GM23338 (cell line): ENCODE results near the gene GRK5. TPM values are rescaled to one million over a fixed set of nuclear protein-coding genes. Genes with fewer than 3 reads are reported as not detected.

Experiments
- ATAC-seq: fragments of 200-7000 bp; cut with Tn5 transposase; 3 replicates; pipeline ENCODE4 v1.9.1; 2020
- DNase-seq: peaks from one replicate; pipeline ENCODE4 v3.0.0-alpha.2; 2015; ENCODE audit warnings: low spot score
- H2AFZ ChIP-seq: fragments of 200-600 bp; sonication (generic); 2 replicates; pipeline ENCODE4 v1.8.0; 2016; ENCODE audit warnings: antibody characterized with exemption, mild to moderate bottlenecking, moderate library complexity
- H3F3A ChIP-seq: fragments of 200-600 bp; sonication (generic); replicated peaks from 2 replicates; pipeline ENCODE4 v1.8.0; 2017; ENCODE audit warnings: antibody characterized with exemption, mixed run types, low read depth
- H3K27ac ChIP-seq: fragments of 200-600 bp; sonication (generic); 2 replicates; pipeline ENCODE4 v1.6.1; 2016; ENCODE audit warnings: low read depth
- H3K27me3 ChIP-seq: fragments of 200-600 bp; sonication (generic); 2 replicates; pipeline ENCODE4 v1.8.0; 2016; ENCODE audit warnings: mild to moderate bottlenecking, mixed run types, moderate library complexity; ENCODE audit not compliant: insufficient read depth
- H3K36me3 ChIP-seq: fragments of 200-600 bp; sonication (generic); 2 replicates; pipeline ENCODE4 v1.8.0; 2016; ENCODE audit warnings: mild to moderate bottlenecking; ENCODE audit not compliant: insufficient read depth
- H3K4me1 ChIP-seq: fragments of 200-600 bp; sonication (generic); 2 replicates; pipeline ENCODE4 v1.8.0; 2016; ENCODE audit warnings: mild to moderate bottlenecking, moderate library complexity; ENCODE audit not compliant: insufficient read depth
- H3K4me2 ChIP-seq: fragments of 200-600 bp; sonication (generic); 2 replicates; pipeline ENCODE4 v1.7.1; 2017; ENCODE audit warnings: mixed run types
- H3K4me3 ChIP-seq: fragments of 200-600 bp; sonication (generic); 2 replicates; pipeline ENCODE4 v1.6.1; 2016; ENCODE audit warnings: mixed run types
- H3K79me2 ChIP-seq: fragments of 200-600 bp; sonication (generic); replicated peaks from 2 replicates; pipeline ENCODE4 v1.8.0; 2017; ENCODE audit warnings: mild to moderate bottlenecking; ENCODE audit not compliant: insufficient read depth
- H3K9me2 ChIP-seq: fragments of 200-600 bp; sonication (generic); 2 replicates; pipeline ENCODE4 v1.8.0; 2017; ENCODE audit not compliant: insufficient read depth
- H4K20me1 ChIP-seq: fragments of 200-600 bp; sonication (generic); replicated peaks from 2 replicates; pipeline ENCODE4 v1.8.0; 2017; ENCODE audit warnings: mild to moderate bottlenecking; ENCODE audit not compliant: insufficient read depth
- H3K27ac Mint-ChIP-seq: 2 replicates; pipeline ENCODE4 v1.8.0; 2020; ENCODE audit warnings: inconsistent platforms, mild to moderate bottlenecking, moderate library complexity, mixed read lengths
- H3K27me3 Mint-ChIP-seq: 3 replicates; pipeline ENCODE4 v1.8.0; 2022; ENCODE audit warnings: low read depth, mild to moderate bottlenecking, moderate library complexity, mixed read lengths, inconsistent platforms; ENCODE audit not compliant: insufficient read depth, poor library complexity
- H3K36me3 Mint-ChIP-seq: 3 replicates; pipeline ENCODE4 v1.8.0; 2021; ENCODE audit warnings: low read depth, mild to moderate bottlenecking, inconsistent platforms, moderate library complexity, mixed read lengths
- H3K4me1 Mint-ChIP-seq: 3 replicates; pipeline ENCODE4 v1.8.0; 2020; ENCODE audit warnings: mild to moderate bottlenecking, inconsistent platforms, mixed read lengths
- H3K4me3 Mint-ChIP-seq: 3 replicates; pipeline ENCODE4 v1.8.0; 2021; ENCODE audit warnings: moderate library complexity, mild to moderate bottlenecking, inconsistent platforms, mixed read lengths
- H3K9me3 Mint-ChIP-seq: 3 replicates; pipeline ENCODE4 v1.8.0; 2020; ENCODE audit warnings: moderate library complexity, mild to moderate bottlenecking, inconsistent platforms, mixed read lengths
- CREB1 ChIP-seq: fragments of 250-450 bp; sonication (Bioruptor Pico); IDR thresholded peaks from 2 replicates; pipeline ENCODE4 v1.5.0; 2020; ENCODE audit warnings: low read depth, mild to moderate bottlenecking, moderate library complexity
- CTCF ChIP-seq, 2 experiments: fragments of 200-600 bp in 1 of 2; sonication (generic) in 1 of 2; conservative IDR thresholded peaks; 2 replicates each; pipeline versions ENCODE4 v1.5.1 to v1.6.1; 2016 to 2017; ENCODE audit warnings: antibody characterized with exemption in 2 of 2, low read depth in 2 of 2, mild to moderate bottlenecking in 2 of 2, moderate library complexity in 1 of 2
- ETS1 ChIP-seq: IDR thresholded peaks from 2 replicates; pipeline ENCODE4 v1.6.1; 2016; ENCODE audit warnings: antibody characterized with exemption
- EZH2 ChIP-seq: fragments of 200-600 bp; sonication (generic); IDR thresholded peaks from one replicate; pipeline ENCODE4 v1.8.0; 2017; ENCODE audit warnings: antibody characterized with exemption, mild to moderate bottlenecking, low read depth; ENCODE audit not compliant: unreplicated experiment
- EZH2phosphoT487 ChIP-seq: fragments of 200-600 bp; sonication (generic); IDR thresholded peaks from one replicate; pipeline ENCODE4 v1.8.1; 2018; ENCODE audit warnings: antibody characterized with exemption; ENCODE audit not compliant: unreplicated experiment
- JUNB ChIP-seq: IDR thresholded peaks from one replicate; pipeline ENCODE4 v1.6.1; 2016; ENCODE audit warnings: antibody characterized with exemption; ENCODE audit not compliant: unreplicated experiment
- NANOG ChIP-seq: IDR thresholded peaks from 2 replicates; pipeline ENCODE4 v1.6.1; 2016; ENCODE audit warnings: antibody characterized with exemption, borderline replicate concordance
- POLR2AphosphoS5 ChIP-seq: IDR thresholded peaks from 2 replicates; pipeline ENCODE4 v1.6.1; 2016; ENCODE audit warnings: antibody characterized with exemption, low read depth
- REST ChIP-seq: IDR thresholded peaks from one replicate; pipeline ENCODE4 v1.6.1; 2018; ENCODE audit warnings: antibody characterized with exemption; ENCODE audit not compliant: unreplicated experiment
- STAT1 ChIP-seq: IDR thresholded peaks from one replicate; pipeline ENCODE4 v1.6.1; 2016; ENCODE audit warnings: antibody characterized with exemption; ENCODE audit not compliant: unreplicated experiment
- ZNF114 ChIP-seq: fragments of 250-450 bp; sonication (Bioruptor Pico); IDR thresholded peaks from 2 replicates; pipeline ENCODE4 v1.5.0; 2020; ENCODE audit warnings: mild to moderate bottlenecking, moderate library complexity
- ZNF331 ChIP-seq: fragments of 250-450 bp; sonication (Bioruptor Pico); IDR thresholded peaks from 2 replicates; pipeline ENCODE4 v1.5.0; 2020; ENCODE audit warnings: low read depth, mild to moderate bottlenecking, moderate library complexity
- polyA plus RNA-seq: library from polyadenylated mRNA; unstranded; fragments of >200 nt; fragmentation: Nextera tagmentation; extraction: Ambion mirVana; gene quantifications from 2 replicates; pipeline ENCODE4 v1.2.1, GENCODE V29; 2016
- total RNA-seq: library from RNA; depleted of rRNA; stranded (reverse); fragments of >200 nt; shearing (Covaris generic); gene quantifications from 2 replicates; pipeline ENCODE4 v1.2.3, GENCODE V29; 2014
- TF ChIP-seq, protein P1 (sequence below): fragments of 250-450 bp; sonication (Bioruptor Pico); IDR thresholded peaks from 2 replicates; pipeline ENCODE4 v1.5.0; 2020; ENCODE audit warnings: mild to moderate bottlenecking, moderate library complexity

The GRK5 gene
- total and polyA plus RNA-seq, 2 experiments from 2014 or later, result 0.53 to 2.0 TPM

GRCh38 chr10:119502209-119502608, 294.8 kb downstream of the GRK5 start:
- no peak overlapping the region for H3K4me3 Mint-ChIP-seq
- Histone ChIP-seq H4K20me1 (no peaks in the 10 kb centered on the region), H3K27me3 (no peaks in the 10 kb centered on the region), H3K36me3 (no peaks in the 10 kb centered on the region), H2AFZ (no peak overlapping the region), H3K4me3 (no peak overlapping the region), H3F3A (no peaks in the 10 kb centered on the region), H3K4me2 (no peak overlapping the region), H3K9me2 (no peaks in the 10 kb centered on the region), H3K27ac (no peak overlapping the region), H3K79me2 (no peaks in the 10 kb centered on the region), H3K4me1 (no peaks in the 10 kb centered on the region)
- peak; percentile 30; the same call in 2 of the 3 replicates for ATAC-seq
- no peak for DNase-seq
- TF ChIP-seq ZNF114 (CRISPR knock-in tag) (no peak), CREB1 (no peak), REST (no peak), JUNB (no peak), POLR2AphosphoS5 (no peak), NANOG (no peak), ZNF331 (no peak), STAT1 (no peak), ETS1 (no peak), EZH2phosphoT487 (no peak), CTCF (conservative IDR thresholded peaks at IDR 0.05; ENCODE audit: low read depth in 2 of 2) (no peak), EZH2 (no peak)
- TF ChIP-seq, protein P1, sequence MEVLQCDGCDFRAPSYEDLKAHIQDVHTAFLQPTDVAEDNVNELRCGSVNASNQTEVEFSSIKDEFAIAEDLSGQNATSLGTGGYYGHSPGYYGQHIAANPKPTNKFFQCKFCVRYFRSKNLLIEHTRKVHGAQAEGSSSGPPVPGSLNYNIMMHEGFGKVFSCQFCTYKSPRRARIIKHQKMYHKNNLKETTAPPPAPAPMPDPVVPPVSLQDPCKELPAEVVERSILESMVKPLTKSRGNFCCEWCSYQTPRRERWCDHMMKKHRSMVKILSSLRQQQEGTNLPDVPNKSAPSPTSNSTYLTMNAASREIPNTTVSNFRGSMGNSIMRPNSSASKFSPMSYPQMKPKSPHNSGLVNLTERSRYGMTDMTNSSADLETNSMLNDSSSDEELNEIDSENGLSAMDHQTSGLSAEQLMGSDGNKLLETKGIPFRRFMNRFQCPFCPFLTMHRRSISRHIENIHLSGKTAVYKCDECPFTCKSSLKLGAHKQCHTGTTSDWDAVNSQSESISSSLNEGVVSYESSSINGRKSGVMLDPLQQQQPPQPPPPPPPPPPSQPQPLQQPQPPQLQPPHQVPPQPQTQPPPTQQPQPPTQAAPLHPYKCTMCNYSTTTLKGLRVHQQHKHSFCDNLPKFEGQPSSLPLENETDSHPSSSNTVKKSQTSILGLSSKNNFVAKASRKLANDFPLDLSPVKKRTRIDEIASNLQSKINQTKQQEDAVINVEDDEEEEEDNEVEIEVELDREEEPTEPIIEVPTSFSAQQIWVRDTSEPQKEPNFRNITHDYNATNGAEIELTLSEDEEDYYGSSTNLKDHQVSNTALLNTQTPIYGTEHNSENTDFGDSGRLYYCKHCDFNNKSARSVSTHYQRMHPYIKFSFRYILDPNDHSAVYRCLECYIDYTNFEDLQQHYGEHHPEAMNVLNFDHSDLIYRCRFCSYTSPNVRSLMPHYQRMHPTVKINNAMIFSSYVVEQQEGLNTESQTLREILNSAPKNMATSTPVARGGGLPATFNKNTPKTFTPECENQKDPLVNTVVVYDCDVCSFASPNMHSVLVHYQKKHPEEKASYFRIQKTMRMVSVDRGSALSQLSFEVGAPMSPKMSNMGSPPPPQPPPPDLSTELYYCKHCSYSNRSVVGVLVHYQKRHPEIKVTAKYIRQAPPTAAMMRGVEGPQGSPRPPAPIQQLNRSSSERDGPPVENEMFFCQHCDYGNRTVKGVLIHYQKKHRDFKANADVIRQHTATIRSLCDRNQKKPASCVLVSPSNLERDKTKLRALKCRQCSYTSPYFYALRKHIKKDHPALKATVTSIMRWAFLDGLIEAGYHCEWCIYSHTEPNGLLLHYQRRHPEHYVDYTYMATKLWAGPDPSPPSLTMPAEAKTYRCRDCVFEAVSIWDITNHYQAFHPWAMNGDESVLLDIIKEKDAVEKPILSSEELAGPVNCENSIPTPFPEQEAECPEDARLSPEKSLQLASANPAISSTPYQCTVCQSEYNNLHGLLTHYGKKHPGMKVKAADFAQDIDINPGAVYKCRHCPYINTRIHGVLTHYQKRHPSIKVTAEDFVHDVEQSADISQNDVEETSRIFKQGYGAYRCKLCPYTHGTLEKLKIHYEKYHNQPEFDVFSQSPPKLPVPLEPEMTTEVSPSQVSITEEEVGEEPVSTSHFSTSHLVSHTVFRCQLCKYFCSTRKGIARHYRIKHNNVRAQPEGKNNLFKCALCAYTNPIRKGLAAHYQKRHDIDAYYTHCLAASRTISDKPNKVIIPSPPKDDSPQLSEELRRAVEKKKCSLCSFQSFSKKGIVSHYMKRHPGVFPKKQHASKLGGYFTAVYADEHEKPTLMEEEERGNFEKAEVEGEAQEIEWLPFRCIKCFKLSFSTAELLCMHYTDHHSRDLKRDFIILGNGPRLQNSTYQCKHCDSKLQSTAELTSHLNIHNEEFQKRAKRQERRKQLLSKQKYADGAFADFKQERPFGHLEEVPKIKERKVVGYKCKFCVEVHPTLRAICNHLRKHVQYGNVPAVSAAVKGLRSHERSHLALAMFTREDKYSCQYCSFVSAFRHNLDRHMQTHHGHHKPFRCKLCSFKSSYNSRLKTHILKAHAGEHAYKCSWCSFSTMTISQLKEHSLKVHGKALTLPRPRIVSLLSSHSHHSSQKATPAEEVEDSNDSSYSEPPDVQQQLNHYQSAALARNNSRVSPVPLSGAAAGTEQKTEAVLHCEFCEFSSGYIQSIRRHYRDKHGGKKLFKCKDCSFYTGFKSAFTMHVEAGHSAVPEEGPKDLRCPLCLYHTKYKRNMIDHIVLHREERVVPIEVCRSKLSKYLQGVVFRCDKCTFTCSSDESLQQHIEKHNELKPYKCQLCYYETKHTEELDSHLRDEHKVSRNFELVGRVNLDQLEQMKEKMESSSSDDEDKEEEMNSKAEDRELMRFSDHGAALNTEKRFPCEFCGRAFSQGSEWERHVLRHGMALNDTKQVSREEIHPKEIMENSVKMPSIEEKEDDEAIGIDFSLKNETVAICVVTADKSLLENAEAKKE, result no peak
- peaks cover 6% of the 10 kb centered on the region for H3K27me3 Mint-ChIP-seq
- H3K9me3 Mint-ChIP-seq, result no peaks in the 10 kb centered on the region
- peaks cover 3% of the 10 kb centered on the region; the same call in 2 of the 3 replicates for H3K4me1 Mint-ChIP-seq
- no peak overlapping the region for H3K27ac Mint-ChIP-seq
- H3K36me3 Mint-ChIP-seq, result no peaks in the 10 kb centered on the region
